H1 (cell line): ENCODE results near the gene AKR1C8.

Experiments
- POLR2A ChIP-seq, 2 experiments: IDR thresholded peaks; 1 replicate in 1 of 2; 2 replicates in 1 of 2; pipeline ENCODE4 v1.6.1; 2011; ENCODE audit warnings: low read depth in 2 of 2, low read length in 2 of 2, mild to moderate bottlenecking in 2 of 2; ENCODE audit errors: control extremely low read depth in 1 of 2
- POLR2AphosphoS5 ChIP-seq: IDR thresholded peaks from 2 replicates; pipeline ENCODE4 v1.6.1; 2011; ENCODE audit warnings: low read depth, low read length

GRCh38 chr10:5183923-5184322 is 1.0 kb downstream of the AKR1C8 start:
- TF ChIP-seq POLR2A (IDR thresholded peaks at IDR 0.05; ENCODE audit: control extremely low read depth in 1 of 2, low read depth in 2 of 2, low read length in 2 of 2) = no peak
- no peak for TF ChIP-seq POLR2AphosphoS5
